ENCODE measurements around the gene GATA6. TPM values are rescaled to one million over a fixed set of nuclear protein-coding genes. Genes with fewer than 3 reads are reported as not detected.

Gene GATA6
- total RNA-seq, 1 donor: 5.2 TPM

DNA sequence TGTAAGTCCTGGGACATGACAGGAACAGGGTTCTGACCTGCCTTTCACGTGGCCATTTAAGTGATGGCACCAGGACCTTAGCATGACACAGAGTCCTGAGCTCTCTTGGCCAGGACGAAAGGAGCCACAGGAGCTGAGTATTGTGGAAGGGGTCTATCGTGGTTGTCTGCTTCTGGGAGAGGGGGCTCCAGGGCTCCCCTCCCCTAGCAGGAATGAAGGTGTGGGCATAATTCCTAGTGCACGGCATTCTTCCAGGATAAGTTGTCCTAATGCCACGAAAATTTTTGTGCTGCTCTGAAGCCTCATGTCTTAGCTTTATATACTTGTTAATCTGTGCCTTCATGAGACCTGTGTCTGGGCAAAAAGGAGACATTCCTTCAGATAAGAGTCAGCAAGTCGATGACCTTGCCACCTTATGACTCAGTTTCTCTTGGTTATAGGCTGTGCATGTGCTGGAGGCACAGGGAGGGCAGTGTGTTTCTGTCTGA is 17.1 kb downstream of the GATA6 start:
- TF ChIP-seq, protein P1, sequence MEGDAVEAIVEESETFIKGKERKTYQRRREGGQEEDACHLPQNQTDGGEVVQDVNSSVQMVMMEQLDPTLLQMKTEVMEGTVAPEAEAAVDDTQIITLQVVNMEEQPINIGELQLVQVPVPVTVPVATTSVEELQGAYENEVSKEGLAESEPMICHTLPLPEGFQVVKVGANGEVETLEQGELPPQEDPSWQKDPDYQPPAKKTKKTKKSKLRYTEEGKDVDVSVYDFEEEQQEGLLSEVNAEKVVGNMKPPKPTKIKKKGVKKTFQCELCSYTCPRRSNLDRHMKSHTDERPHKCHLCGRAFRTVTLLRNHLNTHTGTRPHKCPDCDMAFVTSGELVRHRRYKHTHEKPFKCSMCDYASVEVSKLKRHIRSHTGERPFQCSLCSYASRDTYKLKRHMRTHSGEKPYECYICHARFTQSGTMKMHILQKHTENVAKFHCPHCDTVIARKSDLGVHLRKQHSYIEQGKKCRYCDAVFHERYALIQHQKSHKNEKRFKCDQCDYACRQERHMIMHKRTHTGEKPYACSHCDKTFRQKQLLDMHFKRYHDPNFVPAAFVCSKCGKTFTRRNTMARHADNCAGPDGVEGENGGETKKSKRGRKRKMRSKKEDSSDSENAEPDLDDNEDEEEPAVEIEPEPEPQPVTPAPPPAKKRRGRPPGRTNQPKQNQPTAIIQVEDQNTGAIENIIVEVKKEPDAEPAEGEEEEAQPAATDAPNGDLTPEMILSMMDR (IDR thresholded peaks at IDR 0.05; ENCODE audit: insufficient read depth, low read depth, low read length): no peak
- DNase-seq (ENCODE audit: low read depth): no peak
- no peak overlapping the region for H3K4me3 ChIP-seq (ENCODE audit: low read depth, low read length)

DNA sequence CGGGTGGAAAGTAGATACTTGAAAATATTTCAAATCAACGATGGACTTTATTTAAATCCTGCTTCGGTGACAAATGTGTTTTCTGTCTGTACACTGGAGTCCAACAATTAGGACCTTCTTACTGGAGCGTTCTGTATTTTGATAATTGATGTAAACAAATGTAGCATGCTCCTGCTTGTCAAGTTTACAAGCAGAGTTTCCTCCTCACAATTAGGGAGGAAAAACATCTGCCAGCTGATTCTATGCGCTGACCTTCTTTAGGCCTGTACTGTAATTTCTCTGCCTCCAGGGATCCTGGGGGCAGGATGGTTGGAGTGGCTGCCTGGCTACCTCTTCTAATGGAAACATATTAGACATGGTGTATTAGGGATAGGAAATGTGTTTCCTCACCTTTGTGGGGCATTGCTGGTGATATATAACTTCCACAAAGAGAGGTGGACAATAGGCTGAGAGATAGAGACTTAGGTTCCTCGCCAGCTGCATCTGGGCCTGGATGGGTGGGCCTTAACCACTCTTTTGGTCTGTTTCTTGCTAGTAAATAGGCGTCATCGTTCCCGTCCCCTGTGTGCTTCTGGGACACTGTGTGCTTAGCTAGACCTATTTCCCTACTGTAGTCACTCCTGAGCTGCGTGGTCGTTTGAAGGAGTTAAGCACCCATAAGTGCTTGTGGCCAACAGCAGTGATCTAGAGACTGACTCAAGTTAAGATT is 19.3 kb downstream of the GATA6 start:
- DNase-seq (ENCODE audit: low read depth): no peak
- TF ChIP-seq, protein P1 (IDR thresholded peaks at IDR 0.05; ENCODE audit: insufficient read depth, low read depth, low read length): no peak
- no peak overlapping the region for H3K4me3 ChIP-seq (ENCODE audit: low read depth, low read length)

DNA sequence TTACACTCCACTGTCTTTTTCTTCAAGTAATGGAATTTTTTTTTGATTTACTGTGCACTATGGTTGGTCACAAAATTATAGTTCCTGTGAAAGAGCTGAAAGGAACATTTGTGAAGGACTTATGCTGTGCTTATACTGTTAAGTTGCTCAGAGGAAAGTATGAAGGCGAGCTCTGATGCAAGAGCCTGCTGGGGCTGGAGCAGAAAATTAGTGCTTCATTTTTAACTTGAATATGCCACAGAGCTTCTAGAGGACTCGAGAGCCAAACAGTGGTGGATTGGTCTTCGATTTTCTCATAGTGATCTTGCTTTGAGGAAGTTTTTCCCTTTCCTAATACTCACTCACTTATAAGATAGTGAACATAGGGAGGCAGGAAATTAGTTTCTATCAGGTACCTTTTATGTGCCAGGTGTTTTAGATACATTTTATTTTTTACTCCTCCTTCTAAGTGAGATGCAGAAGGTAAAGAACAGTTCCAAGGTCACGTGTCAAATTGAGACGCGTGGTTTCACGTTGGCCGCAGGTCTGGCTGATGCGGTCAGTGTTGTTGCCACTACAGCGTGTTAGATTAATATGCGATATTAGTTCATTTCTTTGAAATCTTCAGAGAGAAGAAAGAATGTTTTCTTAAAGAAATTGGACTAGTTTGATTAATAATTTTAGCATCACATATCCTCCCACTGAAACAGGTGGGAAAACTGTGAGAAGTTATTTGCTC is 20.2 kb downstream of the GATA6 start:
- TF ChIP-seq, protein P1 (IDR thresholded peaks at IDR 0.05; ENCODE audit: insufficient read depth, low read depth, low read length): no peak
- no peak for DNase-seq (ENCODE audit: low read depth)
- H3K4me3 ChIP-seq (ENCODE audit: low read depth, low read length): no peak overlapping the region

DNA sequence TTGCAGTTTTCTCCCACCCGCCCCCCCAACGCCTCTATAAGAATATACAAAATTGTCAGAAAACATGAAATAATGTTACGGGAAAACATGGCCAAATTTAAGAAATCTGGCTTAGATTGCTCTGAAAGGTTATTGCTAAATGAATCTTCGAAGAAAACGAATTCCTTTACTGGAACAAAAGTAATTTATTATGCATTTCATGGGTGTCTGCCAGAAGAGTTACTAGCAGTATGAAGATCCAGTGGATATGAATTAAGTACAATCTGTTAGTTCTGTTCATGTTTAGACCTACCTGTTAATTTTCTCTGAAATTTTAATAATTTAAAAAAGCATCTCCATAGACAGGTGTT is 21.9 kb downstream of the GATA6 start:
- DNase-seq (ENCODE audit: low read depth): no peak
- TF ChIP-seq, protein P1 (IDR thresholded peaks at IDR 0.05; ENCODE audit: insufficient read depth, low read depth, low read length): no peak
- H3K4me3 ChIP-seq (ENCODE audit: low read depth, low read length): no peak overlapping the region

DNA sequence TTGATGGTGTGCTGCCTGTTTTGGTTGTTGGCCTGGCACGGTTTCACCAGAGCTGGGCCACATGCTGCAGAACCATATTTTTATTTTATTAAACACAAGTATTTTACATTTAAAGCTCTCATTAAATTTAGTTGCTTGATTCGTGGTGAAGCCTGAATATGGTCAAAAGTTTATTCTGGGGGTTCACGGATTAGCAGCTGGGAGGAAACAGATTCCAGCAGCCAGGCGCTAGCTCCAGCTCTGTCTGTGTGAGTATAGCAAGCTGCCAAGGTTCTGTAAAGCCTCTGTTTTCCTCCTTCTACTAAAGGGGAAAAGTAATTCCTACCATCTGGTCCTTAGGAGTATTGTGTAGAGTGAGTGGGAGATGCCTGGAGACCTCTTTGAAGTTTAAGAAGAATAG is 22.5 kb downstream of the GATA6 start:
- no peak overlapping the region for H3K4me3 ChIP-seq (ENCODE audit: low read depth, low read length)
- TF ChIP-seq, protein P1 (IDR thresholded peaks at IDR 0.05; ENCODE audit: insufficient read depth, low read depth, low read length): no peak

GRCh38 chr18:22193466-22193865 is 24.1 kb downstream of the GATA6 start:
- peak; percentile 82 for DNase-seq (ENCODE audit: low read depth)
- peak overlapping the region; percentile 35 for H3K4me3 ChIP-seq (ENCODE audit: low read depth, low read length)
- TF ChIP-seq, protein P1 (IDR thresholded peaks at IDR 0.05; ENCODE audit: insufficient read depth, low read depth, low read length): no peak

More for the DNA sequence above, 22.5 kb downstream of the GATA6 start:
- DNase-seq (ENCODE audit: low read depth): peak; percentile 55

Measured in fibroblast of villous mesenchyme (primary cell).